Breast epithelium (tissue), 4 donors: ENCODE measurements around the gene MGAT3. TPM values are rescaled to one million over a fixed set of nuclear protein-coding genes. Genes with fewer than 3 reads are reported as not detected.

ENCODE experiments used
- DNase-seq, 2 donors: peaks; one replicate each; pipeline ENCODE4 v3.0.0-alpha.2; 2019; ENCODE audit warnings: low spot score in 2 of 2
- H3K27ac ChIP-seq, 2 donors: fragments of 200-600 bp; sonication (generic) in 1 of 2; one replicate each; pipeline ENCODE4 v1.5.1; 2016 to 2019; ENCODE audit warnings: mild to moderate bottlenecking in 1 of 2
- H3K27me3 ChIP-seq, 2 donors: fragments of 200-600 bp; sonication (generic) in 1 of 2; one replicate each; pipeline versions ENCODE4 v1.5.1 to v1.6.0; 2017 to 2019; ENCODE audit warnings: control low read depth in 1 of 2, mild to moderate bottlenecking in 1 of 2
- H3K36me3 ChIP-seq: fragments of 200-600 bp; one replicate; pipeline ENCODE4 v1.5.1; 2019
- H3K4me1 ChIP-seq, 2 donors: fragments of 200-600 bp; sonication (generic); one replicate each; pipeline ENCODE4 v1.5.1; 2016 to 2019; ENCODE audit warnings: control low read depth in 1 of 2
- H3K4me3 ChIP-seq, 3 donors: fragments of 200-600 bp; sonication (generic); 1 replicate in 2 of 3; 2 replicates in 1 of 3; pipeline ENCODE4 v1.5.1; 2016 to 2019; ENCODE audit warnings: mild to moderate bottlenecking in 3 of 3, moderate library complexity in 2 of 3
- H3K9me3 ChIP-seq, 2 donors: fragments of 200-600 bp; sonication (generic) in 1 of 2; one replicate each; pipeline ENCODE4 v1.5.1; 2016 to 2019; ENCODE audit warnings: control low read depth in 1 of 2
- CTCF ChIP-seq, 3 donors: fragments of 450-650 bp; IDR thresholded peaks; one replicate each; pipeline ENCODE4 v1.5.1; 2016 to 2017; ENCODE audit warnings: antibody characterized with exemption in 3 of 3, mild to moderate bottlenecking in 3 of 3, moderate library complexity in 3 of 3
- POLR2A ChIP-seq: fragments of 450-650 bp; IDR thresholded peaks from one replicate; pipeline ENCODE4 v1.6.1; 2016; ENCODE audit warnings: antibody characterized with exemption, mild to moderate bottlenecking, moderate library complexity
- POLR2AphosphoS5 ChIP-seq, 3 donors: sonication (generic); formaldehyde crosslinking; IDR thresholded peaks; one replicate each; pipeline ENCODE4 v1.6.1; 2017; ENCODE audit warnings: antibody characterized with exemption in 3 of 3
- intact Hi-C: fragments of 100-400 bp; cut with DNase I; formaldehyde crosslinking; loops from one replicate; pipeline ENCODE4 v1.15.1; 2023; ENCODE audit warnings: low total_unique reads
- total RNA-seq, 3 donors: library from RNA; depleted of rRNA; stranded (reverse); fragments of >200 nt; gene quantifications; one replicate each; pipeline ENCODE4 v1.1.0, GENCODE V29; 2016

The MGAT3 gene
- total RNA-seq, 3 donors from 2014 or later: 1.9 to 9.4 (median 3.9) TPM

- Histone ChIP-seq H3K4me1 (no peaks in the 10 kb centered on the region), H3K4me3 (no peak overlapping the region), H3K27me3 (no peaks in the 10 kb centered on the region), H3K27ac (no peak overlapping the region), H3K36me3 (no peaks in the 10 kb centered on the region), H3K9me3 (no peaks in the 10 kb centered on the region)
- intact Hi-C loops: no loop called here
- DNase-seq: no peak
- TF ChIP-seq POLR2A (no peak), POLR2AphosphoS5 (IDR thresholded peaks at IDR 0.05) (no peak), CTCF (IDR thresholded peaks at IDR 0.05) (no peak)
Observed at GRCh38 chr22:39486951-39487825, 30.4 kb downstream of the MGAT3 start.

GRCh38 chr22:39487826-39488520 lies 31.2 kb downstream of the MGAT3 start:
- no peak overlapping the region for H3K27ac ChIP-seq
- H3K27me3 ChIP-seq: no peaks in the 10 kb centered on the region
- H3K9me3 ChIP-seq: no peaks in the 10 kb centered on the region
- no peaks in the 10 kb centered on the region for H3K36me3 ChIP-seq
- intact Hi-C loops: no loop called here
- DNase-seq: no peak
- H3K4me3 ChIP-seq: no peak overlapping the region
- TF ChIP-seq POLR2A (no peak), POLR2AphosphoS5 (IDR thresholded peaks at IDR 0.05) (no peak), CTCF (IDR thresholded peaks at IDR 0.05) (no peak)
- no peaks in the 10 kb centered on the region for H3K4me1 ChIP-seq

GRCh38 chr22:39488563-39489083 lies 31.8 kb downstream of the MGAT3 start:
- no peak for TF ChIP-seq POLR2AphosphoS5 (IDR thresholded peaks at IDR 0.05)
- TF ChIP-seq CTCF (IDR thresholded peaks at IDR 0.05): no peak
- TF ChIP-seq POLR2A: no peak
- H3K27me3 ChIP-seq: no peaks in the 10 kb centered on the region
- H3K36me3 ChIP-seq: no peaks in the 10 kb centered on the region
- H3K4me1 ChIP-seq: no peaks in the 10 kb centered on the region
- no peak overlapping the region for H3K27ac ChIP-seq
- no peak for DNase-seq
- intact Hi-C loops: no loop called here
- no peaks in the 10 kb centered on the region for H3K9me3 ChIP-seq
- H3K4me3 ChIP-seq: no peak overlapping the region

- no peak for DNase-seq
- H3K9me3 ChIP-seq: no peaks in the 10 kb centered on the region
- no peak overlapping the region for H3K27ac ChIP-seq
- H3K4me1 ChIP-seq: no peaks in the 10 kb centered on the region
- H3K4me3 ChIP-seq: no peak overlapping the region
- H3K36me3 ChIP-seq: no peaks in the 10 kb centered on the region
- TF ChIP-seq POLR2AphosphoS5 (IDR thresholded peaks at IDR 0.05) (no peak), POLR2A (no peak), CTCF (IDR thresholded peaks at IDR 0.05) (no peak)
- intact Hi-C loops: no loop called here
- no peaks in the 10 kb centered on the region for H3K27me3 ChIP-seq
Observed at GRCh38 chr22:39489094-39490068, 32.6 kb downstream of the MGAT3 start.
